ENCODE measurements around the gene XCR1.

The XCR1 gene

DNA sequence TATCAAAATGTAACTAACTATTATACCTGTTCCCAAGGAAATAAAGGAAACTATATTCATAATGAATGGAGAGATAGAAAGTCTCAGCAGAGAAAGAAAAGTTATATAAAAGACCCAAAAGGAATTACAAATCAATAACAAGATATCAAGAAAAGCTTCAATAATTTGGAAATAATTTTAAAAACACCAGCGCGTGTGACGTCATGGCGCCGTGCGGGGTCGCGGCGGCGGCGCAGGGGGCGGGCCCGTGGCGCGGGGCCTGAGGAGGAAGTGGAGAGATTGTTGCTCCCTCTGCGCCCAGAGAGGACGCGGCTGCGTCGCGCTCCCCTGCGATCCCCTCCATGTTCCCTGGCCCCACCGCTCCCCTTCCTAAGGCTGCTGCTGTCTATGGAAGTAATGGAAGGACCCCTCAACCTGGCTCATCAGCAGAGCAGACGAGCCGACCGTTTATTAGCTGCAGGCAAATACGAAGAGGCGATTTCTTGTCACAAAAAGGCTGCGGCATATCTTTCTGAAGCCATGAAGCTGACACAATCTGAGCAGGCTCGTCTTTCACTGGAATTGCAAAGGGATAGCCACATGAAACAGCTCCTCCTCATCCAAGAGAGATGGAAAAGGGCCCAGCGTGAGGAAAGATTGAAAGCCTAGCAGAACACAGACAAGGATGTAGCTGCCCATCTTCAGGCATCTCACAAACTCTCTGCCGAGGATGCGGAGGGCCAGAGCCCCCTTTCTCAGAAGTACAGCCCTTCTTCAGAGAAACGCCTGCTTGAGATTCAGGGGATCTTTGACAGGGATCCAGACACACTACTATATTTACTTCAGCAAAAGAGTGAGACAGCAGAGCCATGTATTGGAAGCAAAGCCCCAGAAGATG, 4.1 kb downstream of the XCR1 start:
- Histone ChIP-seq H3K4me2 (no peak overlapping the region), H3K9ac (no peak overlapping the region), H3K9me3 (replicated peaks in 1 of 11) (peaks cover 15 to 39% (median 21%) of the 10 kb centered on the region in 11 experiments), H4K20me1 (no peaks in the 10 kb centered on the region), H3K27me3 (no peaks in the 10 kb centered on the region), H3K4me1 (peaks cover 0 to 20% (median 0%) of the 10 kb centered on the region in 10 experiments; a peak in 7 of 20 replicates), H3K4me3 (no peak overlapping the region), H3K36me3 (peaks cover 0 to 7% (median 0%) of the 10 kb centered on the region in 11 experiments; a peak in 1 of 22 replicates), H3K27ac (no peak overlapping the region)
- TF ChIP-seq Cebpa-rat (IDR thresholded peaks at IDR 0.05) = no peak

DNA sequence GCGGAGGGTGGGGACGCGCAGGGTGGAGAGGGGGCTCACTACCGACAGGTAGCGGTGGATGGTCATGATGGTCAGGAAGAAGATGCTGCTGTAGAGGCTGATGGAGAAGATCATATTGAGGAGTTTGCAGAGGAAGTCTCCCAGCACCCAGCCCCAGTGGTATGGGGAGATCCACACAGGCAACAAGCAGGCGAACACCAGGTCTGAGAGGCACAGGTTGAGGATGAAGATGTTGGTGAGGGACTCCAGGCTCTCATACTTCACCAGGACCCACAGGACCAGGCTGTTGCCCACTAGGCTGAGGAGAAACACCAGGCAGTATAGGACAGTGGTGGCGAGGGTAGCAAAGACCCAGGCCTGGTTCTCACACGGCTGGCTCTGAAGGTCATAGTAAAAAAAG, 5.8 kb downstream of the XCR1 start:
- no peaks in the 10 kb centered on the region for H3K36me3 ChIP-seq
- no peaks in the 10 kb centered on the region for H4K20me1 ChIP-seq
- peaks cover 0 to 23% (median 5%) of the 10 kb centered on the region in 11 experiments; a peak in 11 of 22 replicates for H3K9me3 ChIP-seq (replicated peaks in 1 of 11)
- no peak overlapping the region for H3K4me2 ChIP-seq
- no peaks in the 10 kb centered on the region for H3K27me3 ChIP-seq
- H3K27ac ChIP-seq = no peak overlapping the region
- peaks cover 0 to 36% (median 0%) of the 10 kb centered on the region in 10 experiments; a peak in 7 of 20 replicates for H3K4me1 ChIP-seq
- TF ChIP-seq Cebpa-rat (IDR thresholded peaks at IDR 0.05) = no peak
- H3K9ac ChIP-seq = no peak overlapping the region
- H3K4me3 ChIP-seq = no peak overlapping the region

DNA sequence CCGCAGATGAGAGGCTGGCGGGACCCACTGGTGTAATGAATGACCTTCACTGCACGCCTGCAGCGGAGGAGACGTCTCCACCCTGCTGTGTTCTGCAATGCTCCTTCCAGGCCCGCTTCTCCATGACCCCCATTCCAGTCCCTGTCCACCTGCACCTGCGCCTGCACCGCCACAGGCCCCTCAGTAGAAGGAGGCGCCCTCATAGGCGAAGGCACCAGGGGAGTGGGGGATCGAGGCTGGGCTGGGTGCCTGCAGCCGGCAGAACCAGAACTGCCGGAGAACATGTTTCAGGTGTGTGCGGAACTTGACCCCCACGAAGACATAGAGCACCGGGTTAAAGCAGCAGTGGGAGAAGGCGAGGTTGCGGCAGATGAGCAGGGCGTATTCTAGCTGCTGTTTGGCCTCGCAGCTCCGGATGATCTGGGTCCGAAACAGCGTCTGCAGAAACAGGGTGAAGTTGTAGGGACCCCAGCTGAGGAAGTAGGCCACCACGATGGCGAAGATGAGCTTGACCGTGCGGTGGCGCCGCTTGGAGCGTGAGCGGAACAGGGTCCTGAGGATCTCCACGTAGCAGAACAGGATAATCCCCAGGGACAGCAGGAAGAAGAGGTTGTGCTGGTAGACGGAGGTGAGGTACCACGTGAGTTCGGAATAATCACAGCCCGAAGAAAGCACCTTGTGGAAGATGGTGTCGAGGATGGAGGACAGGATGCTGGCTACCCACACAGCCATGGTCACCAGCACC, 6.3 kb downstream of the XCR1 start:
- H3K27me3 ChIP-seq = no peaks in the 10 kb centered on the region
- no peaks in the 10 kb centered on the region for H3K36me3 ChIP-seq
- TF ChIP-seq Cebpa-rat (IDR thresholded peaks at IDR 0.05) = no peak
- peaks cover 0 to 42% (median 0%) of the 10 kb centered on the region in 10 experiments; a peak in 7 of 20 replicates for H3K4me1 ChIP-seq
- no peak overlapping the region for H3K27ac ChIP-seq
- no peak overlapping the region for H3K9ac ChIP-seq
- no peaks in the 10 kb centered on the region for H4K20me1 ChIP-seq
- H3K4me3 ChIP-seq = no peak overlapping the region
- no peak overlapping the region for H3K4me2 ChIP-seq
- peaks cover 0 to 17% (median 4%) of the 10 kb centered on the region in 11 experiments; a peak in 6 of 22 replicates for H3K9me3 ChIP-seq (replicated peaks in 1 of 11)

DNA sequence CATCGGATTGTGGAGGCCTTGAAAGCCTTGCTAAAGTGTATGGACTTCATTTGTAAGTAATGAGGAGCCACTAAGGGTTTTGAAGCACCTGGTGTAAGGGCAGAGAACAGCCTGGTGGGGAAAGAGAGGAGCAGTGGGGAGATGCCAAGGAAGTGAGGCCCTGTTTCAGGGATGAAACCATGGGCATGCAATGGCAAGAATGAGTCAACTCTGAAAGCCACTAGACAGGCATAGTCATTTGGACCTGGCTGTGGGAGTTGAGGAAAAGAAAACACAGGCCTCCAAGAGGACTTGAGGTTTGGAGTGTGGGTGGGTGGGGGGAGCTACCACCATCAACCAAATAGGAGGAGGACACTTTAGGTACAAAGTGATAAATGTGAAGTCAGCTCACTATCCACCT, 7.6 kb downstream of the XCR1 start:
- TF ChIP-seq Cebpa-rat (IDR thresholded peaks at IDR 0.05) = no peak
- Histone ChIP-seq H3K36me3 (no peaks in the 10 kb centered on the region), H3K9ac (no peak overlapping the region), H3K4me1 (peaks cover 0 to 51% (median 0%) of the 10 kb centered on the region in 10 experiments; a peak in 7 of 20 replicates), H4K20me1 (no peaks in the 10 kb centered on the region), H3K9me3 (replicated peaks in 1 of 11) (peaks cover 0 to 17% (median 4%) of the 10 kb centered on the region in 11 experiments; a peak in 6 of 22 replicates), H3K4me2 (peak overlapping the region in 3 of 11 experiments; percentile 34 to 74 (median 72); a peak in 5 of 22 replicates), H3K4me3 (no peak overlapping the region), H3K27ac (no peak overlapping the region), H3K27me3 (no peaks in the 10 kb centered on the region)

- Histone ChIP-seq H3K36me3 (no peaks in the 10 kb centered on the region), H3K4me2 (peak overlapping the region in 5 of 11 experiments; percentile 24 to 74 (median 68); a peak in 9 of 22 replicates), H3K9ac (no peak overlapping the region; a peak in 1 of 22 replicates), H4K20me1 (no peaks in the 10 kb centered on the region), H3K27ac (peak overlapping the region in 2 of 11 experiments; percentile 58 to 62; a peak in 4 of 22 replicates), H3K4me3 (no peak overlapping the region), H3K4me1 (peaks cover 0 to 51% (median 0%) of the 10 kb centered on the region in 10 experiments; a peak in 7 of 20 replicates), H3K27me3 (no peaks in the 10 kb centered on the region), H3K9me3 (replicated peaks in 1 of 11) (peaks cover 0 to 17% (median 4%) of the 10 kb centered on the region in 11 experiments; a peak in 7 of 22 replicates)
- TF ChIP-seq Cebpa-rat (IDR thresholded peaks at IDR 0.05) = peak in 4 of 11 experiments; percentile 14 to 63 (median 44); a peak in 2 of 22 replicates
Measured at GRCh38 chr3:46017720-46018119, 9.6 kb downstream of the XCR1 start.

DNA sequence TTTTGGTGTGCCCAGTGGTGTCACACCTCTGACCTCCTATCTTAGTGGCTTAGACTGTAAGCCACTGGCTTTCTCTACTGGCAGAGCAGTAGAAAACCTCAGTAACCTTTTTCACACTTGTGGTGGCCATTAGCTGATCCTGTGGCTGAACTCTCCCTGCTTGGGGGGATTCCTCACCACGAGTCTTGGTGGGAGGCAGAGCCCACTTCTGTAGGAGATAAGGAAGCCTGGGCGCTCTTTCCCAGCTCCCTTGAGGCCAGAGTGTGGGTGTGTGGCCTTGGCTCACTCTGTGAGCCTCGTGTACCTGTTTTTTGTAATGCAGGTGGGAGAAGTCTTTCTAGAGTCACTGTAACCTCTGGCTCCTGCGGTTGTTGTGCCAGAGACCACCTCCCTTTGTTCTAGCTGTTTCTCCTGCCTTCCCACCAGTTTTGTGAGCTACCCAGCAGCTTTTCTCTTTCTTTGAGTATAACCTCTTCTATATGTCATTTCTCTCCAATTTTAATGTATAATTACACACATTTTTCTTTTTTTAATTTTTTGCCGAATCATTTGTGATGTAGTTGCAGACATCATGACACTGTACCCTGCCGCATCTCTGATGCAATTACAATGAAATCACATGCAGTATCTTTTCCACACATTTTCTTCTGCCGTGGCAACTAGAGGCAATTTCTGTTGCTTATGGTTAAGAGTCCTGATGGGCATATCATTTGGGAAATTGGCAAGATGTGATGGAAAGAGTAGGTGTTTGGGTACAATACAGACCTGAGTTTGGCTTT, 13.8 kb downstream of the XCR1 start:
- Histone ChIP-seq H3K4me3 (no peak overlapping the region), H4K20me1 (no peaks in the 10 kb centered on the region), H3K27me3 (no peaks in the 10 kb centered on the region), H3K4me2 (no peak overlapping the region), H3K27ac (no peak overlapping the region), H3K36me3 (no peaks in the 10 kb centered on the region), H3K4me1 (peaks cover 0 to 37% (median 0%) of the 10 kb centered on the region in 10 experiments; a peak in 7 of 20 replicates), H3K9me3 (replicated peaks in 1 of 11) (no peaks in the 10 kb centered on the region; a peak in 1 of 22 replicates), H3K9ac (no peak overlapping the region)
- no peak for TF ChIP-seq Cebpa-rat (IDR thresholded peaks at IDR 0.05)

- no peaks in the 10 kb centered on the region for H3K27me3 ChIP-seq
- H3K4me1 ChIP-seq = peaks cover 0 to 29% (median 0%) of the 10 kb centered on the region in 10 experiments; a peak in 7 of 20 replicates
- H3K4me2 ChIP-seq = no peak overlapping the region
- no peaks in the 10 kb centered on the region for H4K20me1 ChIP-seq
- H3K27ac ChIP-seq = no peak overlapping the region
- no peak overlapping the region for H3K9ac ChIP-seq
- TF ChIP-seq Cebpa-rat (IDR thresholded peaks at IDR 0.05) = no peak
- H3K4me3 ChIP-seq = no peak overlapping the region
- no peaks in the 10 kb centered on the region for H3K36me3 ChIP-seq
- no peaks in the 10 kb centered on the region; a peak in 1 of 22 replicates for H3K9me3 ChIP-seq (replicated peaks in 1 of 11)
Measured at GRCh38 chr3:46012246-46012645, 15.0 kb downstream of the XCR1 start.

GRCh38 chr3:46010519-46011113, 16.7 kb downstream of the XCR1 start:
- H3K9me3 ChIP-seq (replicated peaks in 1 of 11) = no peaks in the 10 kb centered on the region; a peak in 1 of 22 replicates
- no peaks in the 10 kb centered on the region for H3K36me3 ChIP-seq
- H3K4me3 ChIP-seq = no peak overlapping the region
- no peak overlapping the region for H3K4me2 ChIP-seq
- no peaks in the 10 kb centered on the region for H4K20me1 ChIP-seq
- no peak for TF ChIP-seq Cebpa-rat (IDR thresholded peaks at IDR 0.05)
- H3K27me3 ChIP-seq = no peaks in the 10 kb centered on the region
- H3K4me1 ChIP-seq = peaks cover 0 to 29% (median 7%) of the 10 kb centered on the region in 10 experiments; a peak in 12 of 20 replicates
- H3K9ac ChIP-seq = no peak overlapping the region
- no peak overlapping the region for H3K27ac ChIP-seq

All from BLaER1 treated with 17β-estradiol and CSF1 and Interleukin-3, amounts not matched to agents 10 nM and 100 nM (cell line).